AG10803 (cell line): ENCODE data around the gene AIFM2.

Source experiments
- DNase-seq: peaks from one replicate; pipeline ENCODE4 v3.0.0; 2010; ENCODE audit warnings: low read depth
- H3K4me3 ChIP-seq: 2 replicates; pipeline ENCODE4 v1.5.1; 2011; ENCODE audit warnings: mild to moderate bottlenecking, low read length, control low read depth
- CTCF ChIP-seq: conservative IDR thresholded peaks from 2 replicates; pipeline ENCODE4 v1.5.1; 2011; ENCODE audit warnings: mild to moderate bottlenecking, low read length, control low read depth, inconsistent platforms

Gene AIFM2

GRCh38 chr10:70122742-70123141, 9.9 kb downstream of the AIFM2 start:
- no peak for TF ChIP-seq CTCF
- H3K4me3 ChIP-seq, result no peak overlapping the region
- peak; percentile 51 for DNase-seq

- no peak for TF ChIP-seq CTCF
- no peak for DNase-seq
These were observed 11.2 kb downstream of the AIFM2 start for GRCh38 chr10:70121281-70121949.

GRCh38 chr10:70120417-70120816, 12.2 kb downstream of the AIFM2 start:
- no peak for TF ChIP-seq CTCF
- H3K4me3 ChIP-seq, result no peak overlapping the region
- DNase-seq, result no peak

More at GRCh38 chr10:70121281-70121949, 11.2 kb downstream of the AIFM2 start:
- no peak overlapping the region for H3K4me3 ChIP-seq

GRCh38 chr10:70119623-70120022, 13.0 kb downstream of the AIFM2 start:
- DNase-seq, result no peak
- no peak overlapping the region for H3K4me3 ChIP-seq
- no peak for TF ChIP-seq CTCF

GRCh38 chr10:70119197-70119596, 13.4 kb downstream of the AIFM2 start:
- TF ChIP-seq CTCF, result no peak
- no peak for DNase-seq

GRCh38 chr10:70118196-70118595, 14.4 kb downstream of the AIFM2 start:
- no peak for DNase-seq
- H3K4me3 ChIP-seq, result no peak overlapping the region
- TF ChIP-seq CTCF, result no peak

More at GRCh38 chr10:70119197-70119596, 13.4 kb downstream of the AIFM2 start:
- no peak overlapping the region for H3K4me3 ChIP-seq

GRCh38 chr10:70117646-70118045, 15.0 kb downstream of the AIFM2 start:
- no peak for TF ChIP-seq CTCF
- no peak for DNase-seq

More at GRCh38 chr10:70117646-70118045, 15.0 kb downstream of the AIFM2 start:
- no peak overlapping the region for H3K4me3 ChIP-seq
